Aorta (tissue), 5 donors: ENCODE results near the gene AFDN. TPM values are rescaled to one million over a fixed set of nuclear protein-coding genes. Genes with fewer than 3 reads are reported as not detected.

Source experiments
- ATAC-seq: fragments of 200-7000 bp; cut with Tn5 transposase; one replicate; pipeline ENCODE4 v1.9.1; 2022; ENCODE audit warnings: moderate library complexity; ENCODE audit not compliant: low FRiP score
- DNase-seq, 2 donors: peaks; one replicate each; pipeline ENCODE4 v3.0.0-alpha.2; 2020
- H3K27ac ChIP-seq, 2 donors: one replicate each; pipeline ENCODE4 v1.5.1; 2013; ENCODE audit warnings: low read length in 2 of 2, mild to moderate bottlenecking in 2 of 2, moderate library complexity in 2 of 2, control low read depth in 1 of 2, inconsistent platforms in 1 of 2, low read depth in 1 of 2
- H3K27me3 ChIP-seq, 2 donors: one replicate each; pipeline ENCODE4 v1.6.1; 2013; ENCODE audit warnings: control low read depth in 1 of 2, low read length in 1 of 2, mild to moderate bottlenecking in 1 of 2, moderate library complexity in 1 of 2; ENCODE audit not compliant: insufficient read depth in 2 of 2, control insufficient read depth in 1 of 2
- H3K36me3 ChIP-seq, 2 donors: one replicate each; pipeline ENCODE4 v1.6.1; 2013; ENCODE audit warnings: control low read depth in 1 of 2, low read length in 1 of 2, mild to moderate bottlenecking in 1 of 2; ENCODE audit not compliant: insufficient read depth in 2 of 2, control insufficient read depth in 1 of 2
- H3K4me1 ChIP-seq, 2 donors: one replicate each; pipeline ENCODE4 v1.6.1; 2013; ENCODE audit warnings: low read length in 2 of 2, control low read depth in 1 of 2, mild to moderate bottlenecking in 1 of 2, moderate library complexity in 1 of 2; ENCODE audit not compliant: insufficient read depth in 2 of 2, control insufficient read depth in 1 of 2
- H3K4me3 ChIP-seq, 2 donors: one replicate each; pipeline ENCODE4 v1.5.1; 2013; ENCODE audit warnings: low read length in 2 of 2, control low read depth in 1 of 2, mild to moderate bottlenecking in 1 of 2
- H3K9me3 ChIP-seq: one replicate; pipeline ENCODE4 v1.6.1; 2013; ENCODE audit warnings: mild to moderate bottlenecking, low read length; ENCODE audit not compliant: control insufficient read depth
- WGBS, 2 donors: extraction: QIAGEN DNeasy Blood & Tissue Kit; methylation state at CpG; one replicate each; pipeline ENCODE4 v1.1.7; 2013; 5-methylcytosine and 5-hydroxymethylcytosine counted together
- intact Hi-C, 2 donors: fragments of 100-400 bp; cut with DNase I; formaldehyde crosslinking; loops; one replicate each; pipeline versions ENCODE4 v1.14.2 to v1.15.0; 2022
- polyA plus RNA-seq, 2 donors: library from polyadenylated mRNA; stranded (reverse); fragments of 200-250 nt; gene quantifications; one replicate each; pipeline ENCODE4 v1.2.3, GENCODE V29; 2013
- total RNA-seq, 2 donors: library from RNA; stranded (reverse); fragmentation: NEBNext Ultra II Directional; extraction: Animal tissue kit (Norgen Biotek cat#: 25700); gene quantifications; one replicate each; pipeline ENCODE4 v1.2.1, GENCODE V29; 2021
- donor health status: healthy with polysubstance abuse.
- donor health status: Bipolar disorder and iron deficiency.
- donor health status: DM: no; HTN: no; CAD: no.
- donor health status: DM: no; HTN: no; CAD: no.
- donor health status: DM: yes; HTN: yes; CAD: no.

Gene AFDN
- total and polyA plus RNA-seq, 4 donors = 15.5 to 99.2 (median 47.5) TPM

- Histone ChIP-seq H3K27ac (no peak overlapping the region), H3K36me3 (no peaks in the 10 kb centered on the region), H3K9me3 (no peaks in the 10 kb centered on the region), H3K4me1 (peaks cover 1 to 5% of the 10 kb centered on the region in 2 donors), H3K4me3 (no peak overlapping the region), H3K27me3 (no peaks in the 10 kb centered on the region)
- intact Hi-C loops = no loop called here
- DNase-seq = no peak
- WGBS, 2 donors = 72 to 79% methylated on average over 7 of the region's 7 CpGs
- ATAC-seq = no peak
Observed at GRCh38 chr6:167840526-167841179, 13.9 kb downstream of the AFDN start.

- ATAC-seq (no peak), DNase-seq (no peak)
- no peak overlapping the region for H3K4me3 ChIP-seq
- H3K36me3 ChIP-seq = no peaks in the 10 kb centered on the region
- peaks cover 1 to 5% of the 10 kb centered on the region in 2 donors for H3K4me1 ChIP-seq
- H3K27me3 ChIP-seq = no peaks in the 10 kb centered on the region
- no peaks in the 10 kb centered on the region for H3K9me3 ChIP-seq
- intact Hi-C loops = no loop called here
- no peak overlapping the region for H3K27ac ChIP-seq
Observed at GRCh38 chr6:167841981-167842380, 15.3 kb downstream of the AFDN start.

GRCh38 chr6:167842457-167842856, 15.7 kb downstream of the AFDN start:
- Histone ChIP-seq H3K4me3 (no peak overlapping the region), H3K27me3 (no peaks in the 10 kb centered on the region), H3K4me1 (peaks cover 1 to 5% of the 10 kb centered on the region in 2 donors), H3K27ac (no peak overlapping the region), H3K9me3 (no peaks in the 10 kb centered on the region), H3K36me3 (no peaks in the 10 kb centered on the region)
- intact Hi-C loops = no loop called here
- WGBS, 2 donors = 96 to 100% methylated on average over 1 of the region's 1 CpG
- no peak for DNase-seq
- no peak for ATAC-seq

- H3K4me1 ChIP-seq = peaks cover 1 to 5% of the 10 kb centered on the region in 2 donors
- 91 to 99% methylated on average over 1 of the region's 1 CpG for WGBS, 2 donors
- DNase-seq = no peak
- no peaks in the 10 kb centered on the region for H3K9me3 ChIP-seq
- no peaks in the 10 kb centered on the region for H3K36me3 ChIP-seq
- no peak for ATAC-seq
- no peak overlapping the region for H3K4me3 ChIP-seq
- intact Hi-C loops = no loop called here
- H3K27me3 ChIP-seq = peaks cover 0 to 1% of the 10 kb centered on the region in 2 donors
- H3K27ac ChIP-seq = no peak overlapping the region
Observed at GRCh38 chr6:167843023-167843422, 16.3 kb downstream of the AFDN start.

GRCh38 chr6:167845856-167846255, 19.1 kb downstream of the AFDN start:
- ATAC-seq (no peak), DNase-seq (no peak)
- no peaks in the 10 kb centered on the region for H3K36me3 ChIP-seq
- H3K4me1 ChIP-seq = peaks cover 1 to 9% of the 10 kb centered on the region in 2 donors
- 88 to 90% methylated on average over 4 of the region's 4 CpGs for WGBS, 2 donors
- no peaks in the 10 kb centered on the region for H3K9me3 ChIP-seq
- peaks cover 0 to 1% of the 10 kb centered on the region in 2 donors for H3K27me3 ChIP-seq
- no peak overlapping the region for H3K4me3 ChIP-seq
- H3K27ac ChIP-seq = no peak overlapping the region
- intact Hi-C loops = no loop called here

GRCh38 chr6:167846997-167847606, 20.4 kb downstream of the AFDN start:
- no peak overlapping the region for H3K27ac ChIP-seq
- H3K36me3 ChIP-seq = no peaks in the 10 kb centered on the region
- H3K9me3 ChIP-seq = no peaks in the 10 kb centered on the region
- DNase-seq (no peak), ATAC-seq (no peak)
- H3K27me3 ChIP-seq = peaks cover 0 to 1% of the 10 kb centered on the region in 2 donors
- peaks cover 1 to 4% of the 10 kb centered on the region in 2 donors for H3K4me1 ChIP-seq
- intact Hi-C loops = no loop called here
- H3K4me3 ChIP-seq = no peak overlapping the region
- WGBS, 2 donors = 78 to 84% methylated on average over 6 of the region's 6 CpGs

GRCh38 chr6:167847936-167848335, 21.2 kb downstream of the AFDN start:
- no peak for ATAC-seq
- 44 to 47% methylated on average over 1 of the region's 1 CpG for WGBS, 2 donors
- Histone ChIP-seq H3K27ac (no peak overlapping the region), H3K27me3 (peaks cover 0 to 1% of the 10 kb centered on the region in 2 donors), H3K9me3 (no peaks in the 10 kb centered on the region), H3K4me3 (no peak overlapping the region), H3K36me3 (no peaks in the 10 kb centered on the region), H3K4me1 (peaks cover 1 to 4% of the 10 kb centered on the region in 2 donors)
- intact Hi-C loops = no loop called here
- DNase-seq = no peak

GRCh38 chr6:167848783-167849182, 22.1 kb downstream of the AFDN start:
- Histone ChIP-seq H3K36me3 (no peaks in the 10 kb centered on the region), H3K27me3 (peaks cover 0 to 1% of the 10 kb centered on the region in 2 donors), H3K4me3 (no peak overlapping the region), H3K4me1 (peaks cover 1 to 4% of the 10 kb centered on the region in 2 donors), H3K9me3 (no peaks in the 10 kb centered on the region), H3K27ac (no peak overlapping the region)
- 96 to 99% methylated on average over 4 of the region's 4 CpGs for WGBS, 2 donors
- DNase-seq (no peak), ATAC-seq (no peak)
- intact Hi-C loops = no loop called here

- intact Hi-C loops = no loop called here
- no peaks in the 10 kb centered on the region for H3K36me3 ChIP-seq
- no peaks in the 10 kb centered on the region for H3K9me3 ChIP-seq
- no peak for ATAC-seq
- H3K4me3 ChIP-seq = no peak overlapping the region
- H3K4me1 ChIP-seq = peaks cover 0 to 4% of the 10 kb centered on the region in 2 donors
- peaks cover 0 to 1% of the 10 kb centered on the region in 2 donors for H3K27me3 ChIP-seq
- no peak for DNase-seq
- no peak overlapping the region for H3K27ac ChIP-seq
- 51 to 54% methylated on average over 4 of the region's 4 CpGs for WGBS, 2 donors
Observed at GRCh38 chr6:167849846-167850459, 23.2 kb downstream of the AFDN start.
